Stimulated activated CD4-positive, alpha-beta T cell treated with anti-CD3 and anti-CD28 coated beads, TNF-alpha, amount 100 ng/mL, for 48 hours (primary cell): ENCODE measurements around the gene CD81.
"Not testable (repeated sequence)": the region's sequence is repeated elsewhere in the genome, so short reads cannot be mapped to it uniquely, and the experiment has no call there.

Source experiments
- DNase-seq, 3 donors: peaks; one replicate each; pipeline ENCODE4 v3.0.0-alpha.2; 2020; ENCODE audit warnings: low read depth in 3 of 3

Gene CD81

GRCh38 chr11:2376751-2377451 is at the start of gene CD81:
Gene CD81, plus strand, starts transcription at chr11:2377310. Its CDS starts 240 bp downstream, at chr11:2377550.
- DNase-seq: peak; percentile 35 to 51 (median 39)

- DNase-seq: no peak
Measured at GRCh38 chr11:2328021-2328420, 49.1 kb upstream of the CD81 start.

GRCh38 chr11:2328656-2329354 is 48.3 kb upstream of the CD81 start:
- no peak for DNase-seq

- DNase-seq: no peak
Measured at GRCh38 chr11:2329551-2329950, 47.6 kb upstream of the CD81 start.

- no peak for DNase-seq
Measured at GRCh38 chr11:2330696-2331095, 46.4 kb upstream of the CD81 start.

- no peak for DNase-seq
Measured at GRCh38 chr11:2331404-2331803, 45.7 kb upstream of the CD81 start.

- DNase-seq: not testable (repeated sequence)
Measured at GRCh38 chr11:2332569-2332968, 44.5 kb upstream of the CD81 start.

- not testable (repeated sequence) for DNase-seq
Measured at GRCh38 chr11:2333486-2334205, 43.5 kb upstream of the CD81 start.

- not testable (repeated sequence) for DNase-seq
Measured at GRCh38 chr11:2335286-2335685, 41.8 kb upstream of the CD81 start.

GRCh38 chr11:2338760-2339159 is 38.4 kb upstream of the CD81 start:
- DNase-seq: not testable (repeated sequence)

- no peak for DNase-seq
Measured at GRCh38 chr11:2342557-2342956, 34.6 kb upstream of the CD81 start.

- no peak for DNase-seq
Measured at GRCh38 chr11:2342981-2343380, 34.1 kb upstream of the CD81 start.

- no peak for DNase-seq
Measured at GRCh38 chr11:2343502-2343901, 33.6 kb upstream of the CD81 start.

GRCh38 chr11:2345050-2345449 is 32.1 kb upstream of the CD81 start:
- no peak for DNase-seq

GRCh38 chr11:2346014-2346413 is 31.1 kb upstream of the CD81 start:
- no peak for DNase-seq

GRCh38 chr11:2346586-2347307 is 30.4 kb upstream of the CD81 start:
- no peak for DNase-seq

GRCh38 chr11:2347308-2347830 is 29.7 kb upstream of the CD81 start:
- no peak for DNase-seq

GRCh38 chr11:2348986-2349385 is 28.1 kb upstream of the CD81 start:
- no peak for DNase-seq

- DNase-seq: no peak
Measured at GRCh38 chr11:2351701-2352100, 25.4 kb upstream of the CD81 start.

GRCh38 chr11:2352420-2352819 is 24.7 kb upstream of the CD81 start:
- no peak for DNase-seq

- no peak for DNase-seq
Measured at GRCh38 chr11:2355000-2355644, 22.0 kb upstream of the CD81 start.
